ENCODE results near the gene C2orf80. TPM values are rescaled to one million over a fixed set of nuclear protein-coding genes. Genes with fewer than 3 reads are reported as not detected.

Gene C2orf80
- total and polyA plus RNA-seq, 9 of the 15 experiments (the other 6 are each of a cell fraction or from before 2014, with no cell fraction given) = not detected

DNA sequence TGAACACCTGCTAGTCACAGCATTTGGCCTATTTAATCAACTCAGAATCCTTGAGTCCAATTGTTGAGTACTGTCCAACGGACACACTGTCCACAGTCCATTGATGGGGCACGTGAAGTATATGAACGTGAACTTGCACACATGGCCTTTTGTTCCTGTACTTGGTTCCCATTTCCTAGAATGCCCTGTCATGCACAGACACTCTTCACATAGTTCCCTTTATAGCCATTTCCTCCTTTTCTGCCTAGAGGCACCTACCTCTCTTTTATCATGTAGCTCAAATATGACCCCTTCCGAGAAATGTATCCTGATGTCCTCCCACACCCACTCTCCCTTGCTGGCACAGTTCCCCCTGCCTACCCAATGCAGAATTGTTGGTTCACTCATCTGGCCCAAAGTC lies 17.7 kb downstream of the C2orf80 start (continued):
- TF ChIP-seq, protein P1, sequence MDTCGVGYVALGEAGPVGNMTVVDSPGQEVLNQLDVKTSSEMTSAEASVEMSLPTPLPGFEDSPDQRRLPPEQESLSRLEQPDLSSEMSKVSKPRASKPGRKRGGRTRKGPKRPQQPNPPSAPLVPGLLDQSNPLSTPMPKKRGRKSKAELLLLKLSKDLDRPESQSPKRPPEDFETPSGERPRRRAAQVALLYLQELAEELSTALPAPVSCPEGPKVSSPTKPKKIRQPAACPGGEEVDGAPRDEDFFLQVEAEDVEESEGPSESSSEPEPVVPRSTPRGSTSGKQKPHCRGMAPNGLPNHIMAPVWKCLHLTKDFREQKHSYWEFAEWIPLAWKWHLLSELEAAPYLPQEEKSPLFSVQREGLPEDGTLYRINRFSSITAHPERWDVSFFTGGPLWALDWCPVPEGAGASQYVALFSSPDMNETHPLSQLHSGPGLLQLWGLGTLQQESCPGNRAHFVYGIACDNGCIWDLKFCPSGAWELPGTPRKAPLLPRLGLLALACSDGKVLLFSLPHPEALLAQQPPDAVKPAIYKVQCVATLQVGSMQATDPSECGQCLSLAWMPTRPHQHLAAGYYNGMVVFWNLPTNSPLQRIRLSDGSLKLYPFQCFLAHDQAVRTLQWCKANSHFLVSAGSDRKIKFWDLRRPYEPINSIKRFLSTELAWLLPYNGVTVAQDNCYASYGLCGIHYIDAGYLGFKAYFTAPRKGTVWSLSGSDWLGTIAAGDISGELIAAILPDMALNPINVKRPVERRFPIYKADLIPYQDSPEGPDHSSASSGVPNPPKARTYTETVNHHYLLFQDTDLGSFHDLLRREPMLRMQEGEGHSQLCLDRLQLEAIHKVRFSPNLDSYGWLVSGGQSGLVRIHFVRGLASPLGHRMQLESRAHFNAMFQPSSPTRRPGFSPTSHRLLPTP (IDR thresholded peaks at IDR 0.05; ENCODE audit: borderline replicate concordance, extremely low read depth, insufficient read length) = no peak
- TF ChIP-seq SMAD4 (CRISPR knock-in tag; conservative IDR thresholded peaks at IDR 0.05) (peak; percentile 67), ILF3 (IDR thresholded peaks at IDR 0.05; ENCODE audit: borderline replicate concordance) (no peak), SNIP1 (IDR thresholded peaks at IDR 0.05; ENCODE audit: low read depth) (no peak), HDGF (IDR thresholded peaks at IDR 0.05) (no peak), CTBP1 (IDR thresholded peaks at IDR 0.05; ENCODE audit: borderline replicate concordance) (peak; percentile 48; the same call in 1 of the 2 replicates), SMC3 (conservative IDR thresholded peaks at IDR 0.05; ENCODE audit: insufficient read depth, low read depth, low read length) (no peak), KLF6 (CRISPR knock-in tag; IDR thresholded peaks at IDR 0.05; ENCODE audit: borderline replicate concordance) (no peak), NCOA2 (IDR thresholded peaks at IDR 0.05; ENCODE audit: partially characterized antibody in 2 of 2) (no peak), CXXC5 (CRISPR knock-in tag; IDR thresholded peaks at IDR 0.05) (peak; percentile 67), TGIF2 (CRISPR knock-in tag; IDR thresholded peaks at IDR 0.05) (no peak), KLF16 (IDR thresholded peaks at IDR 0.05) (no peak)
- TF ChIP-seq, protein P2, sequence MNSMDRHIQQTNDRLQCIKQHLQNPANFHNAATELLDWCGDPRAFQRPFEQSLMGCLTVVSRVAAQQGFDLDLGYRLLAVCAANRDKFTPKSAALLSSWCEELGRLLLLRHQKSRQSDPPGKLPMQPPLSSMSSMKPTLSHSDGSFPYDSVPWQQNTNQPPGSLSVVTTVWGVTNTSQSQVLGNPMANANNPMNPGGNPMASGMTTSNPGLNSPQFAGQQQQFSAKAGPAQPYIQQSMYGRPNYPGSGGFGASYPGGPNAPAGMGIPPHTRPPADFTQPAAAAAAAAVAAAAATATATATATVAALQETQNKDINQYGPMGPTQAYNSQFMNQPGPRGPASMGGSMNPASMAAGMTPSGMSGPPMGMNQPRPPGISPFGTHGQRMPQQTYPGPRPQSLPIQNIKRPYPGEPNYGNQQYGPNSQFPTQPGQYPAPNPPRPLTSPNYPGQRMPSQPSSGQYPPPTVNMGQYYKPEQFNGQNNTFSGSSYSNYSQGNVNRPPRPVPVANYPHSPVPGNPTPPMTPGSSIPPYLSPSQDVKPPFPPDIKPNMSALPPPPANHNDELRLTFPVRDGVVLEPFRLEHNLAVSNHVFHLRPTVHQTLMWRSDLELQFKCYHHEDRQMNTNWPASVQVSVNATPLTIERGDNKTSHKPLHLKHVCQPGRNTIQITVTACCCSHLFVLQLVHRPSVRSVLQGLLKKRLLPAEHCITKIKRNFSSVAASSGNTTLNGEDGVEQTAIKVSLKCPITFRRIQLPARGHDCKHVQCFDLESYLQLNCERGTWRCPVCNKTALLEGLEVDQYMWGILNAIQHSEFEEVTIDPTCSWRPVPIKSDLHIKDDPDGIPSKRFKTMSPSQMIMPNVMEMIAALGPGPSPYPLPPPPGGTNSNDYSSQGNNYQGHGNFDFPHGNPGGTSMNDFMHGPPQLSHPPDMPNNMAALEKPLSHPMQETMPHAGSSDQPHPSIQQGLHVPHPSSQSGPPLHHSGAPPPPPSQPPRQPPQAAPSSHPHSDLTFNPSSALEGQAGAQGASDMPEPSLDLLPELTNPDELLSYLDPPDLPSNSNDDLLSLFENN (IDR thresholded peaks at IDR 0.05; ENCODE audit: low read depth in 2 of 2, low read length in 2 of 2) = no peak
- TF ChIP-seq, protein P3, sequence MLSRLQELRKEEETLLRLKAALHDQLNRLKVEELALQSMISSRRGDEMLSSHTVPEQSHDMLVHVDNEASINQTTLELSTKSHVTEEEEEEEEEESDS (CRISPR knock-in tag; IDR thresholded peaks at IDR 0.05) = no peak
- TF ChIP-seq, protein P4, sequence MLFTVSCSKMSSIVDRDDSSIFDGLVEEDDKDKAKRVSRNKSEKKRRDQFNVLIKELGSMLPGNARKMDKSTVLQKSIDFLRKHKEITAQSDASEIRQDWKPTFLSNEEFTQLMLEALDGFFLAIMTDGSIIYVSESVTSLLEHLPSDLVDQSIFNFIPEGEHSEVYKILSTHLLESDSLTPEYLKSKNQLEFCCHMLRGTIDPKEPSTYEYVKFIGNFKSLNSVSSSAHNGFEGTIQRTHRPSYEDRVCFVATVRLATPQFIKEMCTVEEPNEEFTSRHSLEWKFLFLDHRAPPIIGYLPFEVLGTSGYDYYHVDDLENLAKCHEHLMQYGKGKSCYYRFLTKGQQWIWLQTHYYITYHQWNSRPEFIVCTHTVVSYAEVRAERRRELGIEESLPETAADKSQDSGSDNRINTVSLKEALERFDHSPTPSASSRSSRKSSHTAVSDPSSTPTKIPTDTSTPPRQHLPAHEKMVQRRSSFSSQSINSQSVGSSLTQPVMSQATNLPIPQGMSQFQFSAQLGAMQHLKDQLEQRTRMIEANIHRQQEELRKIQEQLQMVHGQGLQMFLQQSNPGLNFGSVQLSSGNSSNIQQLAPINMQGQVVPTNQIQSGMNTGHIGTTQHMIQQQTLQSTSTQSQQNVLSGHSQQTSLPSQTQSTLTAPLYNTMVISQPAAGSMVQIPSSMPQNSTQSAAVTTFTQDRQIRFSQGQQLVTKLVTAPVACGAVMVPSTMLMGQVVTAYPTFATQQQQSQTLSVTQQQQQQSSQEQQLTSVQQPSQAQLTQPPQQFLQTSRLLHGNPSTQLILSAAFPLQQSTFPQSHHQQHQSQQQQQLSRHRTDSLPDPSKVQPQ (CRISPR knock-in tag; IDR thresholded peaks at IDR 0.05; ENCODE audit: borderline replicate concordance) = no peak
- TF ChIP-seq, protein P5, sequence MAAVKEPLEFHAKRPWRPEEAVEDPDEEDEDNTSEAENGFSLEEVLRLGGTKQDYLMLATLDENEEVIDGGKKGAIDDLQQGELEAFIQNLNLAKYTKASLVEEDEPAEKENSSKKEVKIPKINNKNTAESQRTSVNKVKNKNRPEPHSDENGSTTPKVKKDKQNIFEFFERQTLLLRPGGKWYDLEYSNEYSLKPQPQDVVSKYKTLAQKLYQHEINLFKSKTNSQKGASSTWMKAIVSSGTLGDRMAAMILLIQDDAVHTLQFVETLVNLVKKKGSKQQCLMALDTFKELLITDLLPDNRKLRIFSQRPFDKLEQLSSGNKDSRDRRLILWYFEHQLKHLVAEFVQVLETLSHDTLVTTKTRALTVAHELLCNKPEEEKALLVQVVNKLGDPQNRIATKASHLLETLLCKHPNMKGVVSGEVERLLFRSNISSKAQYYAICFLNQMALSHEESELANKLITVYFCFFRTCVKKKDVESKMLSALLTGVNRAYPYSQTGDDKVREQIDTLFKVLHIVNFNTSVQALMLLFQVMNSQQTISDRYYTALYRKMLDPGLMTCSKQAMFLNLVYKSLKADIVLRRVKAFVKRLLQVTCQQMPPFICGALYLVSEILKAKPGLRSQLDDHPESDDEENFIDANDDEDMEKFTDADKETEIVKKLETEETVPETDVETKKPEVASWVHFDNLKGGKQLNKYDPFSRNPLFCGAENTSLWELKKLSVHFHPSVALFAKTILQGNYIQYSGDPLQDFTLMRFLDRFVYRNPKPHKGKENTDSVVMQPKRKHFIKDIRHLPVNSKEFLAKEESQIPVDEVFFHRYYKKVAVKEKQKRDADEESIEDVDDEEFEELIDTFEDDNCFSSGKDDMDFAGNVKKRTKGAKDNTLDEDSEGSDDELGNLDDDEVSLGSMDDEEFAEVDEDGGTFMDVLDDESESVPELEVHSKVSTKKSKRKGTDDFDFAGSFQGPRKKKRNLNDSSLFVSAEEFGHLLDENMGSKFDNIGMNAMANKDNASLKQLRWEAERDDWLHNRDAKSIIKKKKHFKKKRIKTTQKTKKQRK (IDR thresholded peaks at IDR 0.05; ENCODE audit: borderline replicate concordance, low read depth, low read length) = no peak

Measured in K562 (cell line).